Activated T-helper 1 cell treated with anti-CD3 and anti-CD28 coated beads, Interleukin-12 subunit alpha, Interleukin-12 subunit beta, Interleukin-2, Interleukin-4 antibody, amounts not matched to agents 30 ng/mL and 10 ng/mL and 1 ng/mL, durations not matched to agents 14 hours and 24 hours and 36 hours (primary cell): ENCODE measurements around the gene TTC27. TPM values are rescaled to one million over a fixed set of nuclear protein-coding genes. Genes with fewer than 3 reads are reported as not detected.
"Not testable (repeated sequence)": the region's sequence is repeated elsewhere in the genome, so short reads cannot be mapped to it uniquely, and the experiment has no call there.

Experiments used
- DNase-seq: peaks from one replicate; pipeline ENCODE4 v3.0.0; 2021; ENCODE audit warnings: low spot score
- H3K27ac Mint-ChIP-seq: one replicate; pipeline ENCODE4 v1.8.0; 2021; ENCODE audit warnings: mild to moderate bottlenecking, mixed read lengths
- H3K27me3 Mint-ChIP-seq: one replicate; pipeline ENCODE4 v1.8.0; 2022; ENCODE audit warnings: mild to moderate bottlenecking, moderate library complexity, mixed read lengths; ENCODE audit not compliant: insufficient read depth
- H3K36me3 Mint-ChIP-seq: one replicate; pipeline ENCODE4 v1.8.0; 2021; ENCODE audit warnings: low read depth, mixed read lengths
- H3K4me1 Mint-ChIP-seq: one replicate; pipeline ENCODE4 v1.8.0; 2021; ENCODE audit warnings: low read depth, mixed read lengths
- H3K4me3 Mint-ChIP-seq: one replicate; pipeline ENCODE4 v1.8.0; 2021; ENCODE audit warnings: mild to moderate bottlenecking, moderate library complexity, mixed read lengths
- H3K9me3 Mint-ChIP-seq: one replicate; pipeline ENCODE4 v1.8.0; 2021; ENCODE audit warnings: mixed read lengths
- intact Hi-C: fragments of 100-400 bp; cut with micrococcal nuclease; formaldehyde crosslinking; loops from one replicate; pipeline ENCODE4 v1.15.1; 2024
- total RNA-seq: library from RNA; stranded (reverse); gene quantifications from 2 replicates; pipeline ENCODE4 v1.2.3, GENCODE V29; 2022

The TTC27 gene
- total RNA-seq, 1 donor from 2014 or later = 41.3 TPM

DNA sequence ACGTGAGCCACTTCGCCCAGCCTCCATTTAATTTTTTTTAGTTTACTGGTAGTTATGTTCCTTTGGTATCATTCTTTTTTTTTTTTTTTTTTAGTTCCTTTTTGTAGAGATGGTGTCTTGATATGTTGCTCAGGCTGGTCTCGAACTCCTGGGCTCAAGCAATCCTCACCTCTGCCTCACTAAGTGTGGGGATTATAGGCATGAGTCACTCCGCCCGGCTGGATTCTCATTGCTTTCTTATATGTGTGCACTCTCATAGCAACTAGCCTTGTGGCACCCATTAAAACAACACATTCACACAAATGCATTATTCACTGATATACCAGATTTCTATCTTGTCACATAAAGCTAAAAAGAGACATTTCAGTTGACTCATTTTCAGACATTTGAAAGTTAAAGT lies 4.2 kb downstream of the TTC27 start:
- H3K27ac Mint-ChIP-seq = no peak overlapping the region
- no peak for DNase-seq

GRCh38 chr2:32633040-32633439 lies 5.2 kb downstream of the TTC27 start:
- no peaks in the 10 kb centered on the region for H3K9me3 Mint-ChIP-seq
- no peak for DNase-seq
- peaks cover 20% of the 10 kb centered on the region for H3K36me3 Mint-ChIP-seq
- H3K4me1 Mint-ChIP-seq = peaks cover 18% of the 10 kb centered on the region
- intact Hi-C loops = loop anchor here (5.0 kb wide), 1 partner anchor 124 kb away; no protein-coding TSS in a partner anchor
- H3K27me3 Mint-ChIP-seq = no peaks in the 10 kb centered on the region
- no peak overlapping the region for H3K27ac Mint-ChIP-seq
- H3K4me3 Mint-ChIP-seq = no peak overlapping the region

More for the DNA sequence above, 4.2 kb downstream of the TTC27 start:
- peaks cover 25% of the 10 kb centered on the region for H3K4me1 Mint-ChIP-seq
- intact Hi-C loops = loop anchor here (5.0 kb wide), 1 partner anchor 125 kb away; no protein-coding TSS in a partner anchor
- H3K4me3 Mint-ChIP-seq = no peak overlapping the region
- peaks cover 20% of the 10 kb centered on the region for H3K36me3 Mint-ChIP-seq
- no peaks in the 10 kb centered on the region for H3K9me3 Mint-ChIP-seq
- no peaks in the 10 kb centered on the region for H3K27me3 Mint-ChIP-seq

DNA sequence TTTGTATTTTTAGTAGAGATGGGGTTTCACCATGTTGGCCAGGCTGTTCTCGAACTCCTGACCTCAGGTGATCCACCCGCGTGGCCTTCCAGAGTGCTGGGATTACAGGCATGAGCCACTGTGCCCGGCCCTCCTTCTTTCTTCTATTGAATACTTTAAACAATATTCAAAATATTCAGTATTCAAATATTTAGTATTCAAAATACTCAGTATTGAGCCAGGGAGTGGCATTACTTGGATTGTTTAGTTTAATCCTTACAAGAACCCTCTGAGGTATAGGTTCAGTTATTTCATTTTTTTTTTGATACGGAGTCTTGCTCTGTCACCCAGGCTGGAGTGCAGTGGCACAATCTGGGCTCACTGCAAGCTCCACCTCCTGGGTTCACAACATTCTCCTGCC lies 10.7 kb downstream of the TTC27 start:
- H3K27ac Mint-ChIP-seq, H3K9me3 Mint-ChIP-seq, H3K4me3 Mint-ChIP-seq, DNase-seq, H3K27me3 Mint-ChIP-seq, H3K4me1 Mint-ChIP-seq, intact Hi-C loops: not testable (repeated sequence)
- peaks cover 15% of the 10 kb centered on the region for H3K36me3 Mint-ChIP-seq

GRCh38 chr2:32641180-32641579 lies 13.3 kb downstream of the TTC27 start:
- DNase-seq = no peak
- no peak overlapping the region for H3K27ac Mint-ChIP-seq
- intact Hi-C loops = no loop called here
- H3K4me1 Mint-ChIP-seq = no peaks in the 10 kb centered on the region
- H3K36me3 Mint-ChIP-seq = peaks cover 15% of the 10 kb centered on the region
- H3K27me3 Mint-ChIP-seq = no peaks in the 10 kb centered on the region
- H3K4me3 Mint-ChIP-seq = no peak overlapping the region
- no peaks in the 10 kb centered on the region for H3K9me3 Mint-ChIP-seq

DNA sequence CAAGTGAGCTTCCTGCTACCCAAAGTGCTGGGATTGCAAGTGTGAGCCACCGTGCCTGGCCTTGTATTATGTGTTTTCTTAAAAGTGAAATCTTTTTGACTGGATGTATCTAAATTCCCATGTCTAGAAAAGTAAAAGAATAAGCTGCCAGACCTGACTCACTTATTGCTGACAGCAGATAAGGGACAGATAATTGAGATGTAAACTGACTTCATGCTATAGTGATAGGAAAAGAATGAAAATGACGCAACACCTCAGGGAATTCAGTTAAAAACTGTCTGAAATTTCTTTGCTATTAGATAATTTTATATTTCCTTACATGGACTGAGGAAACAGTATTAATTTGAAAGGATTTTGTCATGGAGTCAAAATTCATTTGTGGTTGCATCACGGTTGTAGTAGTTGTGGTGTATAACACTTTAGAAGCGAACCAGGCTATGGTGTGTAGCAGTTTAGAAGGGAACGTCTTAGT lies 19.4 kb downstream of the TTC27 start:
- Mint-ChIP-seq H3K4me3 (no peak overlapping the region), H3K4me1 (peaks cover 4% of the 10 kb centered on the region), H3K9me3 (no peaks in the 10 kb centered on the region), H3K27me3 (no peaks in the 10 kb centered on the region), H3K36me3 (peaks cover 24% of the 10 kb centered on the region), H3K27ac (no peak overlapping the region)
- no peak for DNase-seq
- intact Hi-C loops = no loop called here

DNA sequence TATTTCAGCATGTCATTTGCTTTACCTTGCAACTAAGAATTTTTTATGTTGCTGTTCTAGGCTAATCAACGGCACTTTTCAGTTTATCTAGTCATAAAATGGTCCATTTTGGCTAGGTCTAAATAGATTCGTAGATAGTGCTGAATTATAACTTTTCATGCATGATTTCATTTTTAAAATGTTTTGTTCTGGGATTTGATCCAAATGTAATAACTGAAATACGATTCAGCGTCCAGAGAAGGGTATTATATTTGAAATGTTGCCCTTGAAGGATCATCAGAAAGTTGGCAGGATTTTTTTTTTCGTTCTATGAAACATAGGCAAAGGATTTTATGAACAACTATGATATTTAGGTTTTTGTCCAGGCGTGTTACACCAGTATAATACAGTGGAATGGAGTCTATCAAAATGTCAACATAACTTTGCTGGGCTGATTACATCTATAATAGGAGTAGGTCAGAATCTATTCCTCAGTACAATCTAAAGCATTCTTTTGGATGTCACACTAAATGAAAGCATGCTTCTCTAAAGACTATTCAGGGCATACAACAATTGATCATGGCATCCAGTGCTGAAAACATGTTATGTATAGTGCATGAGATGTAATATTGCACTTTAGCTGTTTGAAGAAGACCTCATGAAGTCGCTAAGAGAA lies 24.8 kb downstream of the TTC27 start:
- peaks cover 4% of the 10 kb centered on the region for H3K4me1 Mint-ChIP-seq
- peaks cover 19% of the 10 kb centered on the region for H3K36me3 Mint-ChIP-seq
- intact Hi-C loops = no loop called here
- no peak for DNase-seq
- no peaks in the 10 kb centered on the region for H3K9me3 Mint-ChIP-seq
- no peak overlapping the region for H3K27ac Mint-ChIP-seq
- H3K4me3 Mint-ChIP-seq = no peak overlapping the region
- no peaks in the 10 kb centered on the region for H3K27me3 Mint-ChIP-seq

- intact Hi-C loops = no loop called here
- H3K4me1 Mint-ChIP-seq = no peaks in the 10 kb centered on the region
- H3K27me3 Mint-ChIP-seq = no peaks in the 10 kb centered on the region
- no peak overlapping the region for H3K27ac Mint-ChIP-seq
- no peak for DNase-seq
- H3K36me3 Mint-ChIP-seq = peaks cover 23% of the 10 kb centered on the region
- no peak overlapping the region for H3K4me3 Mint-ChIP-seq
- no peaks in the 10 kb centered on the region for H3K9me3 Mint-ChIP-seq
Measured at GRCh38 chr2:32656069-32656468, 28.2 kb downstream of the TTC27 start.

DNA sequence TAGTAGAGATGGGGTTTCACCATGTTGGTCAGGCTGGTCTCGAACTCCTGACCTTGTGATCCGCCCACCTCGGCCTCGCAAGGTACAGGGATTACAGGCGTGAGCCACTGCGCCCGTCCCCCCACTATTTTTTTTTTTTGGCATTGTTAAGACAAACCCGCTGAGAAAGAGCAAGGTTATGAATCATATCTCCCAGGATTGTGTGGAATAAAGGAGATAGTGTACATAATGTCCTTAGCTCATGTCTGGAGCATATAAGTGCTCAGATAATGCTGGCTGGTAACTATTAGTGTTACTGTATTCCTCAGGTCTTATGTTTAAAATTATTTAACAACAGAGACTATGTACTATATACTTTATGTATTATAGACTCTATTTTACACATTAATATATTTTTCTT lies 36.0 kb downstream of the TTC27 start:
- Mint-ChIP-seq H3K27ac (no peak overlapping the region), H3K36me3 (peaks cover 34% of the 10 kb centered on the region), H3K4me1 (no peaks in the 10 kb centered on the region), H3K27me3 (no peaks in the 10 kb centered on the region), H3K4me3 (no peak overlapping the region), H3K9me3 (no peaks in the 10 kb centered on the region)
- no peak for DNase-seq
- intact Hi-C loops = no loop called here

GRCh38 chr2:32666704-32667103 lies 38.9 kb downstream of the TTC27 start:
- peaks cover 17% of the 10 kb centered on the region for H3K36me3 Mint-ChIP-seq
- no peaks in the 10 kb centered on the region for H3K4me1 Mint-ChIP-seq
- DNase-seq = no peak
- no peaks in the 10 kb centered on the region for H3K9me3 Mint-ChIP-seq
- no peak overlapping the region for H3K27ac Mint-ChIP-seq
- no peaks in the 10 kb centered on the region for H3K27me3 Mint-ChIP-seq
- no peak overlapping the region for H3K4me3 Mint-ChIP-seq
- intact Hi-C loops = no loop called here

DNA sequence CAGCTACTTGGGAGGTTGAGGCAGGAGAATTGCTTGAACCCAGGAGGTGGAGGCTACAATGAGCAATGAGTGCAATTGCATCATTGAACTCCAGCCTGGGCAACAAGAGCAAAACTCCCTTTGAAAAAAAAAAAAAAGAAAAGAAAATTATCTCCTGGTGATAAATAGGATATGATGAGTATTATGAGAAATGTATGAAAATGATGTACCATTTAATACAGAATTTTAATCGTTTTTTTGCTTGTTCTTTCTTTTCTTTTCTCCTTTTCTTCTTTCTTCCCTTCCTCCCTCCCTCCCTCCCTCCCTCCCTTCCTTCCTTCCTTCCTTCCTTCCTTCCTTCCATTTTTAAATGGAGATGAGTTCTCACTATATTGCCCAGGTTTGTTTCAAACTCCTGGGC lies 40.4 kb downstream of the TTC27 start:
- H3K4me3 Mint-ChIP-seq = no peak overlapping the region
- H3K27me3 Mint-ChIP-seq = no peaks in the 10 kb centered on the region

DNA sequence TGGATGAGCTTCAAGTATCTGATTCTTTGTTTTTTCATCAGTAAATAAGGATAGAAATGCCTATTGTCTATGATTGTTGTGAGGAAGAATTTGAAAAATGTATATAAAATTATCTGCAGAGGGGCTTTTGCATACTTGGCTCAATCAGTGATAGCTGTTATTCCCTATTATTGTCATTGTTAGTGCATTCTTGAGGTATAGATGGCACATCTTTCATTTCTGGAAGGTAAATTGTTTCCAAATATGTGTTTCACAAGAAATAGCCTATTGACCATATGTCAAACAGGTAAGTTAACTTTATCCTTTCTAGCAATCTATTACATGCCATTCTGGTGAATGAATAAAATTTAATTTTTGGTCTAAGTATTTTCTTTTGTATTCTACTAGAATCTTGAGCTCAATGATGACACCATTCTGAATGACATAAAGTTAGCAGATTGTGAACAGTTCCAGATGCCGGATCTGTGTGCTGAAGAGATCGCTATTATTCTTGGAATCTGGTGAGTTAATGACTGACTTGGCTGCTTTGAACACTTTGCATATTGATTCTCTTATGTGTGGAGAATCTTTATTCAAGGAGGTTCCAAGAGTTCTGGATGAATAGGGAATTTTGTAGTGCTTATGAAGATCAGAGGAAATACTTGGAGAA lies 44.2 kb downstream of the TTC27 start:
- DNase-seq = no peak
- H3K27ac Mint-ChIP-seq = no peak overlapping the region
- H3K9me3 Mint-ChIP-seq = no peaks in the 10 kb centered on the region
- H3K4me3 Mint-ChIP-seq = no peak overlapping the region
- no peaks in the 10 kb centered on the region for H3K4me1 Mint-ChIP-seq
- no peaks in the 10 kb centered on the region for H3K27me3 Mint-ChIP-seq
- intact Hi-C loops = no loop called here
- H3K36me3 Mint-ChIP-seq = peaks cover 10% of the 10 kb centered on the region

More for the DNA sequence above, 40.4 kb downstream of the TTC27 start:
- H3K36me3 Mint-ChIP-seq = peaks cover 15% of the 10 kb centered on the region
- no peaks in the 10 kb centered on the region for H3K9me3 Mint-ChIP-seq
- DNase-seq = no peak
- intact Hi-C loops = no loop called here
- no peaks in the 10 kb centered on the region for H3K4me1 Mint-ChIP-seq
- no peak overlapping the region for H3K27ac Mint-ChIP-seq

DNA sequence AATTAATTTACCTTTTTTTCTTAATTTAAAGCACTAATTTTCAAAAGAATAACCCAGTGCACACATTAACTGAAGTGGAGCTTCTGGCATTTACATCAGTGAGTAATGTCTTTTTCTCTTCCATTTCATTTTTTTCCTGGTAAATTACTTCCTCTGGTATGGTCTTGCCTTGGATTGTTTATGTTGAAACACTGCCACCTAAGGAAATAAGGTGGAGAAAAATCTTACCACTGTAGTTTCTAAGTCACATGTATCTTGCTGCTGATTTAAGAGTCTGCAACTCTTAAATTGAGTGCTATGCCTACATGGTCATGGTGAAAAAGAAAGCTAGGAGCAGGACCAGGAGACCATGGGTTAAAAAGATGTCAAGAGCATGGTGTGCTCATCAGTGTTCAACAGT lies 51.0 kb downstream of the TTC27 start:
- no peak overlapping the region for H3K4me3 Mint-ChIP-seq
- no peaks in the 10 kb centered on the region for H3K27me3 Mint-ChIP-seq
- H3K36me3 Mint-ChIP-seq = peaks cover 14% of the 10 kb centered on the region
- H3K9me3 Mint-ChIP-seq = no peaks in the 10 kb centered on the region
- no peak overlapping the region for H3K27ac Mint-ChIP-seq
- H3K4me1 Mint-ChIP-seq = no peaks in the 10 kb centered on the region
- intact Hi-C loops = no loop called here
- DNase-seq = no peak

DNA sequence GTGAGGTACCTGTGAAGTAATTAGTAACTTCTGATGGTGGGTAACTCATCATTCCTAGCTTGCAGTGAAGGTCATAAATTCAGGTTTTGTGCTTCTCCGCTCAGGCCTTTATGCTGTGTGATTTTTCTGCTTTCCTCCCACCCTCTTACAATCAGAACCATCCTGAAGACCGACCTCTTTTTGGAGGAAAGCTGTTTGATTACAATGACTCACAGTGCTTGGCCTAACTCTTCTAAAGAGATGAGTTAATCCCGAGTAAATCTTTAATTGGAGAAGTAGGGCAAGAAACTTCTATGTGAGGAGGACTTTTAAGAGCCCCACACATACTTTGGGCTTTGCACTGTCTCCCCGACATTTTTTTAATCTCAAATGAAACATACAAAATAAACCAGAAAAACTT lies 53.1 kb downstream of the TTC27 start:
- DNase-seq = no peak
- H3K36me3 Mint-ChIP-seq = peaks cover 9% of the 10 kb centered on the region
- H3K27me3 Mint-ChIP-seq = no peaks in the 10 kb centered on the region
- no peak overlapping the region for H3K4me3 Mint-ChIP-seq
- H3K27ac Mint-ChIP-seq = no peak overlapping the region
- intact Hi-C loops = no loop called here
- no peaks in the 10 kb centered on the region for H3K4me1 Mint-ChIP-seq
- H3K9me3 Mint-ChIP-seq = no peaks in the 10 kb centered on the region
